D341Med (cell line): Measurements from ENCODE around the gene CYP3A4.
"Not testable (repeated sequence)": the region's sequence is repeated elsewhere in the genome, so short reads cannot be mapped to it uniquely, and the experiment has no call there.

Experiments
- DNase-seq: peaks from one replicate; pipeline ENCODE4 v3.0.0; 2012; ENCODE audit warnings: low spot score

The CYP3A4 gene

GRCh38 chr7:99792967-99793366 lies 9.0 kb upstream of the CYP3A4 start:
- DNase-seq, result no peak

GRCh38 chr7:99791667-99792369 lies 7.8 kb upstream of the CYP3A4 start:
- no peak for DNase-seq

- no peak for DNase-seq
Measured at GRCh38 chr7:99791021-99791420, 7.0 kb upstream of the CYP3A4 start.

GRCh38 chr7:99790407-99790806 lies 6.4 kb upstream of the CYP3A4 start:
- no peak for DNase-seq

- no peak for DNase-seq
Measured at GRCh38 chr7:99789441-99790070, 5.6 kb upstream of the CYP3A4 start.

GRCh38 chr7:99788554-99788953 lies 4.6 kb upstream of the CYP3A4 start:
- no peak for DNase-seq

- DNase-seq, result no peak
Measured at GRCh38 chr7:99786726-99787335, 2.8 kb upstream of the CYP3A4 start.

GRCh38 chr7:99785654-99786053 lies 1.7 kb upstream of the CYP3A4 start:
- not testable (repeated sequence) for DNase-seq

- DNase-seq, result no peak
Measured at GRCh38 chr7:99782012-99782953, 1.7 kb downstream of the CYP3A4 start.

GRCh38 chr7:99780588-99780987 lies 3.4 kb downstream of the CYP3A4 start:
- DNase-seq, result no peak

- no peak for DNase-seq
Measured at GRCh38 chr7:99779949-99780348, 4.0 kb downstream of the CYP3A4 start.

- DNase-seq, result no peak
Measured at GRCh38 chr7:99778880-99779279, 5.1 kb downstream of the CYP3A4 start.

GRCh38 chr7:99773395-99773794 lies 10.6 kb downstream of the CYP3A4 start:
- not testable (repeated sequence) for DNase-seq

GRCh38 chr7:99772565-99772964 lies 11.4 kb downstream of the CYP3A4 start:
- no peak for DNase-seq

- not testable (repeated sequence) for DNase-seq
Measured at GRCh38 chr7:99769494-99769893, 14.5 kb downstream of the CYP3A4 start.

GRCh38 chr7:99768471-99768870 lies 15.5 kb downstream of the CYP3A4 start:
- no peak for DNase-seq

- no peak for DNase-seq
Measured at GRCh38 chr7:99767662-99768061, 16.3 kb downstream of the CYP3A4 start.

GRCh38 chr7:99766484-99767099 lies 17.4 kb downstream of the CYP3A4 start:
- DNase-seq, result no peak

- no peak for DNase-seq
Measured at GRCh38 chr7:99764478-99764877, 19.5 kb downstream of the CYP3A4 start.

GRCh38 chr7:99762680-99763327 lies 21.2 kb downstream of the CYP3A4 start:
- no peak for DNase-seq

- DNase-seq, result no peak
Measured at GRCh38 chr7:99755085-99755484, 28.9 kb downstream of the CYP3A4 start.
